Right atrium auricular region (tissue), 2 donors: ENCODE data around the gene CDC16. TPM values are rescaled to one million over a fixed set of nuclear protein-coding genes. Genes with fewer than 3 reads are reported as not detected.

Experiments used
- DNase-seq: peaks from one replicate; pipeline ENCODE4 v3.0.0-alpha.2; 2019; ENCODE audit warnings: low spot score
- H3K27ac ChIP-seq, 2 donors: fragments of 200-600 bp; sonication (generic); 1 replicate in 1 of 2; 2 replicates in 1 of 2; pipeline ENCODE4 v1.5.1; 2016 to 2019
- H3K27me3 ChIP-seq, 2 donors: fragments of 200-600 bp; sonication (generic); one replicate each; pipeline versions ENCODE4 v1.5.1 to v1.6.0; 2017 to 2019
- H3K36me3 ChIP-seq: fragments of 200-600 bp; sonication (generic); one replicate; pipeline ENCODE4 v1.5.1; 2016
- H3K4me1 ChIP-seq, 2 donors: fragments of 200-600 bp; sonication (generic); one replicate each; pipeline versions ENCODE4 v1.5.1 to v1.6.0; 2017 to 2019
- H3K4me3 ChIP-seq, 2 donors: fragments of 200-600 bp; sonication (generic); 1 replicate in 1 of 2; 2 replicates in 1 of 2; pipeline ENCODE4 v1.5.1; 2017 to 2019; ENCODE audit warnings: mild to moderate bottlenecking in 1 of 2, moderate library complexity in 1 of 2
- H3K9me3 ChIP-seq, 2 donors: fragments of 200-600 bp; sonication (generic); one replicate each; pipeline ENCODE4 v1.5.1; 2019
- CTCF ChIP-seq, 2 donors: fragments of 200-600 bp; sonication (generic); IDR thresholded peaks; one replicate each; pipeline ENCODE4 v1.5.1; 2019; ENCODE audit warnings: antibody characterized with exemption in 2 of 2
- total RNA-seq, 2 donors: library from RNA; depleted of rRNA; stranded (reverse); fragments of >200 nt; gene quantifications; one replicate each; pipeline ENCODE4 v1.1.0, GENCODE V29; 2016

Gene CDC16
- total RNA-seq, 2 donors from 2014 or later, result 21.1 to 31.8 TPM

- Histone ChIP-seq H3K27ac (no peak overlapping the region), H3K36me3 (no peaks in the 10 kb centered on the region), H3K4me1 (peaks cover 0 to 13% of the 10 kb centered on the region in 2 donors), H3K4me3 (no peak overlapping the region), H3K9me3 (no peaks in the 10 kb centered on the region), H3K27me3 (peaks cover 0 to 3% of the 10 kb centered on the region in 2 donors)
- TF ChIP-seq CTCF (IDR thresholded peaks at IDR 0.05), result no peak
- DNase-seq, result no peak
Observed at GRCh38 chr13:114230117-114230516, 4.6 kb upstream of the CDC16 start.

- Histone ChIP-seq H3K27me3 (peaks cover 0 to 3% of the 10 kb centered on the region in 2 donors), H3K36me3 (no peaks in the 10 kb centered on the region), H3K27ac (no peak overlapping the region), H3K9me3 (no peaks in the 10 kb centered on the region), H3K4me3 (no peak overlapping the region), H3K4me1 (peaks cover 0 to 14% of the 10 kb centered on the region in 2 donors)
- no peak for TF ChIP-seq CTCF (IDR thresholded peaks at IDR 0.05)
- no peak for DNase-seq
Observed at GRCh38 chr13:114230575-114230974, 4.1 kb upstream of the CDC16 start.

- H3K4me3 ChIP-seq, result no peak overlapping the region
- DNase-seq, result no peak
- TF ChIP-seq CTCF (IDR thresholded peaks at IDR 0.05), result no peak
- no peak overlapping the region for H3K27ac ChIP-seq
- H3K4me1 ChIP-seq, result peaks cover 0 to 17% of the 10 kb centered on the region in 2 donors
- H3K9me3 ChIP-seq, result no peaks in the 10 kb centered on the region
- no peaks in the 10 kb centered on the region for H3K36me3 ChIP-seq
- peaks cover 0 to 3% of the 10 kb centered on the region in 2 donors for H3K27me3 ChIP-seq
Observed at GRCh38 chr13:114231886-114232285, 2.8 kb upstream of the CDC16 start.

GRCh38 chr13:114234266-114234644 is 442 bp upstream of the CDC16 start:
- TF ChIP-seq CTCF (IDR thresholded peaks at IDR 0.05), result no peak
- H3K4me3 ChIP-seq, result peak overlapping the region; percentile 86
- no peaks in the 10 kb centered on the region for H3K9me3 ChIP-seq
- no peaks in the 10 kb centered on the region for H3K27me3 ChIP-seq
- peaks cover 0 to 15% of the 10 kb centered on the region in 2 donors for H3K4me1 ChIP-seq
- DNase-seq, result no peak
- peaks cover 19% of the 10 kb centered on the region for H3K36me3 ChIP-seq
- peak overlapping the region; percentile 79 to 90 for H3K27ac ChIP-seq

GRCh38 chr13:114235697-114236096 is 1.0 kb downstream of the CDC16 start:
- no peak for DNase-seq
- peaks cover 0 to 15% of the 10 kb centered on the region in 2 donors for H3K4me1 ChIP-seq
- H3K27me3 ChIP-seq, result no peaks in the 10 kb centered on the region
- H3K4me3 ChIP-seq, result peak overlapping the region; percentile 86
- no peaks in the 10 kb centered on the region for H3K9me3 ChIP-seq
- H3K36me3 ChIP-seq, result peaks cover 34% of the 10 kb centered on the region
- peak overlapping the region; percentile 79 to 90 for H3K27ac ChIP-seq
- no peak for TF ChIP-seq CTCF (IDR thresholded peaks at IDR 0.05)

GRCh38 chr13:114236227-114236626 is 1.5 kb downstream of the CDC16 start:
- no peak for TF ChIP-seq CTCF (IDR thresholded peaks at IDR 0.05)
- no peaks in the 10 kb centered on the region for H3K27me3 ChIP-seq
- peaks cover 39% of the 10 kb centered on the region for H3K36me3 ChIP-seq
- peak overlapping the region; percentile 79 to 90 for H3K27ac ChIP-seq
- no peaks in the 10 kb centered on the region for H3K9me3 ChIP-seq
- no peak for DNase-seq
- peak overlapping the region in 1 of 2 donors; percentile 86 for H3K4me3 ChIP-seq
- H3K4me1 ChIP-seq, result peaks cover 0 to 15% of the 10 kb centered on the region in 2 donors
